Testis (tissue), 2 donors: Measurements from ENCODE around the gene NTSR2.

Experiments used
- CTCF ChIP-seq, 3 experiments: fragments of 450-650 bp in 2 of 3; fragments of 200-600 bp in 1 of 3; sonication (generic) in 1 of 3; IDR thresholded peaks; one replicate each; pipeline ENCODE4 v1.5.1; 2016 to 2019; ENCODE audit warnings: antibody characterized with exemption in 3 of 3, mild to moderate bottlenecking in 2 of 3, moderate library complexity in 1 of 3
- POLR2A ChIP-seq: fragments of 450-650 bp; IDR thresholded peaks from one replicate; pipeline ENCODE4 v1.6.1; 2017; ENCODE audit warnings: antibody characterized with exemption, mild to moderate bottlenecking, moderate library complexity

GRCh38 chr2:11718606-11719005 lies 48.6 kb upstream of the NTSR2 start:
- TF ChIP-seq CTCF (IDR thresholded peaks at IDR 0.05) (no peak), POLR2A (no peak)
